SH-SY5Y (cell line): Measurements from ENCODE around the gene CHRNB1.

Source experiments
- GATA2 ChIP-seq: IDR thresholded peaks from 2 replicates; pipeline ENCODE4 v1.6.1; 2011; ENCODE audit warnings: mild to moderate bottlenecking, low read depth, low read length
- GATA3 ChIP-seq: IDR thresholded peaks from 2 replicates; pipeline ENCODE4 v1.6.1; 2011; ENCODE audit warnings: low read depth, mild to moderate bottlenecking, low read length, moderate library complexity

CHRNB1 gene

DNA sequence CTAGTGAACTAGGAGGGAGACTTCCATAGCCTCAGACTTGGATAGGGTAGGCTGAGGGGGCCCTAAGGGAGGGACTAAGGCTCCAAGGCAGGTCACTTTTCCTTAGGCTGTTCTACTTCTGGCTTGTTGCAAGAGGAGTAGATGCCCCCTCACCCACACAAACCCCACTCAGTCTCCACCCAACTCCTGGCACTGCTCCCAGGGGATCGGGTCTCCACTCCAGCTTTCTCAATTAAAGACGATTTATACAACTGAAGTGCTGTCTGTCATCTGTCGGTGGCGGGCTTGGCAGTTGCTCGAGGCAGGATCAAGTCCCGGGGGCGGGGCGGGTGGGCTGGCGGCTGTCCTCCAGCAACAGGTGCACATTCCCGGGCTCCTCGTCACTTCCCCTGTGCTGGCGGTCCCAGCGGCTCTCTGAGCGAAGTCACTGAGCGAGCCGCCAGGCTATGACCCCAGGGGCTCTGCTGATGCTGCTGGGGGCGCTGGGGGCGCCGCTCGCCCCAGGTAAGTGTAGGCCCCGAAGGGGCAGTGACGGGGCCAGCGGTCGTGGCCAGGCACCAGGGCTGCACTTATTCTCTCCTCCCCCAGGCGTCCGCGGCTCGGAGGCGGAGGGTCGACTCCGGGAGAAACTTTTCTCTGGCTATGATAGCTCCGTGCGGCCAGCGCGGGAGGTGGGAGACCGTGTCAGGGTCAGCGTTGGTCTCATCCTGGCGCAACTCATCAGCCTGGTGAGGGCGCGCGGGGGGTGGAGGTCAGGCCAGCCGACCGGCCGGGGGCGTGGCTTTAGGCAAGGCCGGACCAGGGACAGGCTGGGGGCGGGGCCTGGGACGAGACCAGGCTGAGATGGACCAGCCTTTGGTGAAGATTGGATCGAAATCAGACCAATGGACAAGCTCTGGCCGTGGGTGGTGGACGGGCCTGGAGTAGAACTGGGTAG is at the start of gene CHRNB1:
CHRNB1 (plus strand) TSS at position 380 of the 937 bp plus-strand sequence; CDS start at position 447, 67 bp downstream.
- no peak for TF ChIP-seq GATA3
- TF ChIP-seq GATA2: no peak

DNA sequence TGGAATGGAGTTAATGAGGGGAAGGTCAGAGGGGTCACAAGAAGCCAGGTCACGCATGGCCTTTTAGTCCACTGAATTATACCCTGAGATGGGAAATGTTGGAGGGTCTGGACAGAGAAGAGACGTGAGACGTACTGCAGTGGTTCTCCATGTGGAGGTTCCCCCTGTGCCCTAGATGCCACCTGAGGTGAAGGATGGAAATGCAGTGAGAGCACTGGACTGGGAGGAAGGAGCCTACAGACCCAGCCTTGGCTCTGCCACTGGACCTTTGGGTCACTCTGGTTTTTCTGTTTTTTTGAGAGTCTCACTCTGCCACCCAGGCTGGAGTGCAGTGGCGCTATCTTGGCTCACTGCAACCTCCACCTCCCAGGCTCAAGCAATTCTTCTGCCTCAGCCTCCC is 48.7 kb upstream of the CHRNB1 start:
- TF ChIP-seq GATA2: no peak
- no peak for TF ChIP-seq GATA3

GRCh38 chr17:7398612-7399011 is 46.2 kb upstream of the CHRNB1 start:
- TF ChIP-seq GATA3 (no peak), GATA2 (no peak)

DNA sequence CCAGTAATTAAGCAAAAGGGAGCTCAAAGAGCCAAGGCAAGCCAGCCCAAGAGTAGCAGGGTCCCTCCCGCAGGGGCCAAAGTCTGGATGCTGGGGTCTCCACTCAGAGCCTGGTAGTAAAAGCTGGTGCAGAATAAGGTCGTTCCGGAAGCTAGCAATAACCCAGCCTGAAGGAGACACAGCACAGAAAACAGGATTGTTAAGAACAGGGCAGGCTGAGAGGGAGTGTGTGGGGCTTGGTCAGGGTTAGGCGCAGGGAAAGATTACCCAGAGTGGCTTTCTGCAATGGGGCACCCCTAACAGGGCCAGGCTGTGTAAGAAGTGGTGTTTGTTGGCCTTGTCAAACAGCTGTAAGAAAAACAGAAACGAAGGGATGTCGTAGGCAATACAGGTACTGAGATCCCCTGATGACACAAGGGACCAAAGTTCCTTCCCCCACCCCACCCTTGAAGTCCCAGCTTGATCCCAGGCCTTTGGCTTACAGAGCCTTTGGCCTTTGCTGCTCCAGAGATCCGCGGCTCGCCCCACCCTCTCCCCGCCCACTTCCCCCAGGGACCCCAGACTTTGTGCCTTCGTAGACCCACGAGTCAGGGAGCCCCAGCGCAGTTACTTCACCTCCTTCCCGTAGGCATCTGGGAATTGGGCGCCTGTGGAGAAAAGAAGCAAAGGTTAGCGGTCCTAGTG is 41.7 kb upstream of the CHRNB1 start:
- TF ChIP-seq GATA2: no peak
- no peak for TF ChIP-seq GATA3

GRCh38 chr17:7403727-7403976 is 41.2 kb upstream of the CHRNB1 start:
- no peak for TF ChIP-seq GATA2
- no peak for TF ChIP-seq GATA3

GRCh38 chr17:7403977-7404736 is 40.7 kb upstream of the CHRNB1 start, which contains the start of gene TMEM256:
TMEM256 (minus strand) TSS chr17:7404097; CDS start chr17:7404084, 13 bp downstream.
- TF ChIP-seq GATA2 (no peak), GATA3 (no peak)

- TF ChIP-seq GATA2 (no peak), GATA3 (no peak)
Measured at GRCh38 chr17:7404737-7405349, 40.0 kb upstream of the CHRNB1 start.

- TF ChIP-seq GATA2 (no peak), GATA3 (no peak)
Measured at GRCh38 chr17:7405350-7406234, 39.3 kb upstream of the CHRNB1 start.

DNA sequence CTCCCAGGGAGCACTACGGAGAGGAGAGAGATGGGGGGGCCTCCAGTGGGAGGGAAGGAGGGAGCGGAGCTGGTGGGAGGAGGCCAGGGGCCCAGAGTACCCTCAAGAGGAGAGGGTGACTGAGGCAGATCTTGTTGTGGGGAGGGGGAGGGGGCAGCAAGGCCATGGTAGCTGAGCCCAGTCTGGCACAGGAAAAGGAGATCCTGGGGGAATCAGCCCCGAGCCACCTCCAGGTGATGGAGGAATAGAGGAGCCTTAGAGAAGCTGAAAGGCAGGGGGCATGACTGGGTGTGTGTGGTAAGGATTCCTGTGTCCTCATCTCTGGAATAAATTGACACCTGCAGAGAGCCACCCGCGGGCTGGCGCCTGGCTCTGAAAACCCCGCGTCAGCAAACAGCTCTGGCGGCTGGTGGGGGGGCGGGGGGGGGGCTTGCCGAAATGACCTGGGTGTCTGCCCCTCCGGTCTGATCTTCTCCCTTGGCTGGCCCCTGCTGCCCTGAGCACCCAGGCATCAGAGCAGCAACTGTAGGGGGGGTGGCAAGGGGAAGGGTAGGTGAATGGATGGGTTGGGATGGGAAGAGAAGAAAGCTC is 38.5 kb upstream of the CHRNB1 start:
- no peak for TF ChIP-seq GATA2
- no peak for TF ChIP-seq GATA3

- TF ChIP-seq GATA2 (no peak), GATA3 (no peak)
Measured at GRCh38 chr17:7407082-7407481, 37.8 kb upstream of the CHRNB1 start.

- TF ChIP-seq GATA3 (no peak), GATA2 (no peak)
Measured at GRCh38 chr17:7407485-7408251, 37.2 kb upstream of the CHRNB1 start, which contains the start of gene NLGN2. NLGN2 (plus strand) TSS chr17:7407845; CDS start chr17:7408256, 411 bp downstream.

- TF ChIP-seq GATA3 (no peak), GATA2 (no peak)
Measured at GRCh38 chr17:7408252-7408727, 36.6 kb upstream of the CHRNB1 start.

- TF ChIP-seq GATA2: no peak
- TF ChIP-seq GATA3: no peak
Measured at GRCh38 chr17:7408863-7409262, 36.0 kb upstream of the CHRNB1 start.
